ENCODE results near the gene ASH1L.

DNA sequence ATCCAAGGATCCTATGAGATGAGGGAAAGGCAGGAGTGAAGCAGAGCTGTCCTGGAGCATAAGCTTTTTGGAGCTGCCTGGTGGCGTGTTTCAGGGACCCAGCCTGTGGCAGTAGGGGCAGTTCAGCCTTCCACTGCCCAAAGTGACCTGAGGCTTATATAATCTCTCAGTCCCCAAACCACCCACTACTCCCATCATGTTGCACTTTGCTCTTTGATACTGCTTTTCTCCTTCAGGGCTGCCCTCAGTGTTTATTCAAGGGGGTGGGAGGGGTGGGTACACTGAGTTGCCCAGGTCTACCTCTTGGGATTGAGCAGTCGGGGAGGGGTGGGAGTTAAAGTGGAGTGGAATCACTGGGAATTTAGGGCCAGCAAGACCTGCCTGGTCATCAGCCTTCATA is 276.1 kb downstream of the ASH1L start:
- TF ChIP-seq, protein P1, sequence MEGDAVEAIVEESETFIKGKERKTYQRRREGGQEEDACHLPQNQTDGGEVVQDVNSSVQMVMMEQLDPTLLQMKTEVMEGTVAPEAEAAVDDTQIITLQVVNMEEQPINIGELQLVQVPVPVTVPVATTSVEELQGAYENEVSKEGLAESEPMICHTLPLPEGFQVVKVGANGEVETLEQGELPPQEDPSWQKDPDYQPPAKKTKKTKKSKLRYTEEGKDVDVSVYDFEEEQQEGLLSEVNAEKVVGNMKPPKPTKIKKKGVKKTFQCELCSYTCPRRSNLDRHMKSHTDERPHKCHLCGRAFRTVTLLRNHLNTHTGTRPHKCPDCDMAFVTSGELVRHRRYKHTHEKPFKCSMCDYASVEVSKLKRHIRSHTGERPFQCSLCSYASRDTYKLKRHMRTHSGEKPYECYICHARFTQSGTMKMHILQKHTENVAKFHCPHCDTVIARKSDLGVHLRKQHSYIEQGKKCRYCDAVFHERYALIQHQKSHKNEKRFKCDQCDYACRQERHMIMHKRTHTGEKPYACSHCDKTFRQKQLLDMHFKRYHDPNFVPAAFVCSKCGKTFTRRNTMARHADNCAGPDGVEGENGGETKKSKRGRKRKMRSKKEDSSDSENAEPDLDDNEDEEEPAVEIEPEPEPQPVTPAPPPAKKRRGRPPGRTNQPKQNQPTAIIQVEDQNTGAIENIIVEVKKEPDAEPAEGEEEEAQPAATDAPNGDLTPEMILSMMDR (IDR thresholded peaks at IDR 0.05) = no peak
- TF ChIP-seq POLR2A (IDR thresholded peaks at IDR 0.05) = no peak

Measured in body of pancreas (tissue), 4 donors.